HCT116 (cell line): Measurements from ENCODE around the gene UQCRC1. TPM values are rescaled to one million over a fixed set of nuclear protein-coding genes. Genes with fewer than 3 reads are reported as not detected.
A peak's percentile ranks its signal among the peaks of the same experiment; 100 is the strongest.

Experiments used
- ATAC-seq: fragments of 200-7000 bp; cut with Tn5 transposase; 2 replicates; pipeline ENCODE4 v1.9.1; 2020; ENCODE audit warnings: mild to moderate bottlenecking, moderate library complexity
- BruUV-seq: library from RNA; stranded (reverse); fragments of 400-500 nt; replicated peaks from 2 replicates; lab custom pipeline; 2021; lab: Mats Ljungman, UMichigan
- CTCF ChIA-PET: fragments of 300-600 bp; sonication (Branson Sonifier 250); formaldehyde crosslinking; loops from one replicate; lab custom pipeline; 2021; ENCODE audit warnings: antibody characterized with exemption; lab: Charles Lee
- POLR2A ChIA-PET: fragments of 300-600, 350-600 bp; sonication (Branson Sonifier 250); formaldehyde crosslinking; loops from one replicate; lab custom pipeline; 2021; ENCODE audit warnings: antibody characterized with exemption; lab: Charles Lee
- RAD21 ChIA-PET, 2 experiments: fragments of 300-600 bp; sonication (Branson Sonifier 250); formaldehyde crosslinking; loops; one replicate each; lab custom pipeline; 2023; ENCODE audit warnings: low total read pairs in 2 of 2; ENCODE audit not compliant: uncharacterized antibody in 2 of 2, unreplicated experiment in 2 of 2, low non-redundant PET in 1 of 2; lab: Charles Lee
- DNase-seq: peaks from one replicate; pipeline ENCODE4 v3.0.0-alpha.2; 2010; ENCODE audit warnings: low read depth, low spot score
- H2AFZ ChIP-seq: fragments of 200-600 bp; shearing (Covaris generic), sonication (generic); 2 replicates; pipeline ENCODE4 v1.6.1; 2017; ENCODE audit warnings: low read depth, mixed run types, mixed read lengths, antibody characterized with exemption, low read length; ENCODE audit not compliant: poor library complexity, severe bottlenecking
- H3K27ac ChIP-seq: 2 replicates; pipeline ENCODE4 v1.5.1; 2012; ENCODE audit warnings: low read depth, low read length
- H3K27me3 ChIP-seq: fragments of 200-600 bp; sonication (generic); 2 replicates; pipeline ENCODE4 v1.6.1; 2016; ENCODE audit warnings: mixed run types, low read length, mixed read lengths; ENCODE audit not compliant: insufficient read depth
- H3K36me3 ChIP-seq, 2 experiments: fragments of 200-500 bp in 1 of 2; fragments of 200-600 bp in 1 of 2; sonication (Bioruptor generic) in 1 of 2; sonication (generic) in 1 of 2; 2 replicates each; pipeline versions ENCODE4 v1.5.1 to v1.6.1; 2014 to 2016; ENCODE audit warnings: low read length in 2 of 2, inconsistent platforms in 1 of 2, mixed read lengths in 1 of 2, mixed run types in 1 of 2; ENCODE audit not compliant: insufficient read depth in 2 of 2, control insufficient read depth in 1 of 2
- H3K4me1 ChIP-seq, 2 experiments: fragments of 200-600 bp in 1 of 2; sonication (generic) in 1 of 2; 2 replicates each; pipeline versions ENCODE4 v1.5.1 to v1.6.1; 2012 to 2017; ENCODE audit warnings: low read length in 2 of 2, inconsistent platforms in 1 of 2, mild to moderate bottlenecking in 1 of 2, mixed read lengths in 1 of 2, mixed run types in 1 of 2, moderate library complexity in 1 of 2; ENCODE audit not compliant: insufficient read depth in 2 of 2, control insufficient read depth in 1 of 2
- H3K4me2 ChIP-seq: fragments of 200-600 bp; sonication (generic); 2 replicates; pipeline ENCODE4 v1.6.1; 2017; ENCODE audit warnings: mixed run types, low read length, mixed read lengths
- H3K4me3 ChIP-seq, 2 experiments: fragments of 200-600 bp in 1 of 2; sonication (generic) in 1 of 2; replicated peaks in 1 of 2; 2 replicates each; pipeline ENCODE4 v1.5.1; 2011 to 2016; ENCODE audit warnings: low read length in 2 of 2, control low read depth in 1 of 2, low read depth in 1 of 2, mild to moderate bottlenecking in 1 of 2, mixed read lengths in 1 of 2, mixed run types in 1 of 2
- H3K79me2 ChIP-seq: fragments of 200-600 bp; sonication (generic); 2 replicates; pipeline ENCODE4 v1.6.1; 2017; ENCODE audit warnings: mild to moderate bottlenecking, mixed run types, low read length, moderate library complexity, mixed read lengths; ENCODE audit not compliant: insufficient read depth
- H3K9ac ChIP-seq: fragments of 200-600 bp; sonication (generic); 2 replicates; pipeline ENCODE4 v1.6.1; 2016; ENCODE audit warnings: low read length, mixed read lengths
- H3K9me2 ChIP-seq: fragments of 200-600 bp; sonication (generic), shearing (Covaris generic); 2 replicates; pipeline ENCODE4 v1.6.1; 2017; ENCODE audit warnings: mixed run types, mild to moderate bottlenecking, moderate library complexity; ENCODE audit not compliant: insufficient read depth
- H3K9me3 ChIP-seq, 2 experiments: fragments of 200-500 bp in 1 of 2; fragments of 200-600 bp in 1 of 2; sonication (Bioruptor generic) in 1 of 2; sonication (generic) in 1 of 2; 2 replicates each; pipeline ENCODE4 v1.6.1; 2014 to 2017; ENCODE audit warnings: low read length in 2 of 2, mixed read lengths in 2 of 2, inconsistent platforms in 1 of 2, low read depth in 1 of 2, mild to moderate bottlenecking in 1 of 2, mixed run types in 1 of 2, moderate library complexity in 1 of 2; ENCODE audit not compliant: control insufficient read depth in 1 of 2, insufficient read depth in 1 of 2
- H4K20me1 ChIP-seq: fragments of 200-600 bp; sonication (generic), shearing (Covaris generic); 2 replicates; pipeline ENCODE4 v1.6.1; 2017; ENCODE audit warnings: mixed run types, mild to moderate bottlenecking, moderate library complexity; ENCODE audit not compliant: insufficient read depth
- EGR1 ChIP-seq: IDR thresholded peaks from 2 replicates; pipeline ENCODE4 v1.6.1; 2012; ENCODE audit warnings: low read depth
- TCF7L2 ChIP-seq: IDR thresholded peaks from 2 replicates; pipeline ENCODE4 v1.7.0; 2011; ENCODE audit warnings: borderline replicate concordance, inconsistent platforms; ENCODE audit not compliant: insufficient read depth, insufficient read length; ENCODE audit errors: extremely low read depth
- ZBTB33 ChIP-seq: IDR thresholded peaks from 2 replicates; pipeline ENCODE4 v1.6.1; 2011; ENCODE audit warnings: mild to moderate bottlenecking, low read length, moderate library complexity; ENCODE audit not compliant: insufficient replicate concordance; ENCODE audit errors: extremely low read depth
- ZNF274 ChIP-seq: fragments of 200-500 bp; sonication (Bioruptor generic); IDR thresholded peaks from 2 replicates; pipeline ENCODE4 v1.6.1; 2014; ENCODE audit warnings: mild to moderate bottlenecking, low read depth, low read length, inconsistent platforms
- intact Hi-C: fragments of 100-400 bp; cut with micrococcal nuclease; formaldehyde crosslinking; loops from 2 replicates; pipeline ENCODE4 v1.10.0; 2022
- total RNA-seq: library from RNA; stranded (reverse); gene quantifications from one replicate; pipeline ENCODE4 v1.2.1, GENCODE V29; 2021; ENCODE audit not compliant: unreplicated experiment

The UQCRC1 gene
- total RNA-seq, 1 experiment from 2014 or later = 318 TPM

GRCh38 chr3:48558493-48559134, 50.8 kb downstream of the UQCRC1 start:
- ATAC-seq = no peak
- POLR2A ChIA-PET = interaction anchor here (1.3 kb wide), 1 partner anchor 51 kb away, joined by 3 read pairs; no protein-coding TSS in a partner anchor
- Histone ChIP-seq H3K27ac (peak overlapping the region; percentile 19; the same call in 1 of the 2 replicates), H2AFZ (no peak overlapping the region), H3K36me3 (0 out of 4 replicates have a peak, but pooled peaks cover 0 to 2% of the 10 kb centered on the region in 2 experiments)
- intact Hi-C loops = loop anchor here (5.0 to 10.0 kb wide), 2 partner anchors 49 to 106 kb away; partner anchors contain the start of genes CELSR3 and UQCRC1
- TF ChIP-seq EGR1 (no peak), TCF7L2 (no peak), ZNF274 (no peak), ZBTB33 (no peak)
- TF ChIP-seq, all 23 proteins: peak for 0
- Histone ChIP-seq H3K9me3 (no peaks in the 10 kb centered on the region), H3K4me3 (no peak overlapping the region), H3K27me3 (no peaks in the 10 kb centered on the region), H3K79me2 (peaks cover 19% of the 10 kb centered on the region; the same call in 1 of the 2 replicates), H3K9ac (0 out of 2 replicates have a peak overlapping the region, but pooled peaks have one; percentile 84), H4K20me1 (no peaks in the 10 kb centered on the region), H3K4me1 (peaks cover 36 to 84% of the 10 kb centered on the region in 2 experiments), H3K4me2 (peak overlapping the region; percentile 98), H3K9me2 (no peaks in the 10 kb centered on the region)
- ChIA-PET RAD21 (interaction anchor here in 1 of 2 experiments (1.0 kb wide), 1 partner anchor 158 kb away, joined by 3 read pairs; no protein-coding TSS in a partner anchor), CTCF (interaction anchor here (0.8 to 3.5 kb wide), 8 partner anchors 8 to 157 kb away, joined by 3 to 29 read pairs (median 4); partner anchors contain the start of genes CELSR3 and SLC26A6)
- DNase-seq = no peak
- BruUV-seq = no TSS peak
